IMR-90 (cell line): ENCODE measurements around the gene ACAT2. TPM values are rescaled to one million over a fixed set of nuclear protein-coding genes. Genes with fewer than 3 reads are reported as not detected.

Experiments used
- ATAC-seq: fragments of 200-7000 bp; cut with Tn5 transposase; 2 replicates; pipeline ENCODE4 v1.9.1; 2020; ENCODE audit warnings: low read depth, mild to moderate bottlenecking, moderate library complexity
- BruUV-seq: library from RNA; stranded (reverse); fragments of 400-500 nt; replicated peaks from 2 replicates; lab custom pipeline; 2021; lab: Mats Ljungman, UMichigan
- CTCF ChIA-PET: fragments of 300-600 bp; formaldehyde crosslinking; extraction: SDS; loops from one replicate; lab custom pipeline; 2021; ENCODE audit warnings: antibody characterized with exemption; lab: Yijun Ruan, JAX
- POLR2A ChIA-PET: fragments of 300-600 bp; sonication (Branson Sonifier 250); formaldehyde crosslinking; loops from one replicate; lab custom pipeline; 2022; ENCODE audit warnings: antibody characterized with exemption; ENCODE audit not compliant: unreplicated experiment; lab: Charles Lee
- DNase-seq: peaks from one replicate; pipeline ENCODE4 v3.0.0; 2013
- H2AFZ ChIP-seq: replicated peaks from 2 replicates; pipeline ENCODE3; 2013; ENCODE audit warnings: low read length, mild to moderate bottlenecking; ENCODE audit not compliant: poor library complexity
- H2AK5ac ChIP-seq: 2 replicates; pipeline ENCODE4 v1.6.1; 2013; ENCODE audit warnings: low read depth, low read length, inconsistent platforms
- H2AK9ac ChIP-seq: replicated peaks from 2 replicates; pipeline ENCODE3; 2013; ENCODE audit warnings: mild to moderate bottlenecking, low read depth, low read length, moderate library complexity; ENCODE audit not compliant: poor library complexity
- H2BK120ac ChIP-seq: 2 replicates; pipeline ENCODE4 v1.6.1; 2013; ENCODE audit warnings: low read depth, low read length, inconsistent platforms
- H2BK15ac ChIP-seq: 3 replicates; pipeline ENCODE4 v1.6.1; 2013; ENCODE audit warnings: low read depth, low read length, inconsistent platforms
- H2BK20ac ChIP-seq: 2 replicates; pipeline ENCODE4 v1.6.1; 2013; ENCODE audit warnings: low read depth, mild to moderate bottlenecking, inconsistent platforms, low read length, moderate library complexity
- H2BK5ac ChIP-seq: 2 replicates; pipeline ENCODE4 v1.6.1; 2013; ENCODE audit warnings: mild to moderate bottlenecking, low read depth, low read length, inconsistent platforms; ENCODE audit not compliant: poor library complexity, severe bottlenecking
- H3K14ac ChIP-seq: replicated peaks from 2 replicates; pipeline ENCODE4 v1.6.1; 2013; ENCODE audit warnings: low read depth, low read length, inconsistent platforms
- H3K18ac ChIP-seq: 2 replicates; pipeline ENCODE4 v1.6.1; 2013; ENCODE audit warnings: low read depth, low read length, control low read depth
- H3K23ac ChIP-seq: 2 replicates; pipeline ENCODE4 v1.6.1; 2013; ENCODE audit warnings: low read depth, low read length, inconsistent platforms
- H3K27ac ChIP-seq: 2 replicates; pipeline ENCODE4 v1.5.1; 2013; ENCODE audit warnings: mild to moderate bottlenecking, control low read depth, low read length; ENCODE audit not compliant: insufficient read depth
- H3K27me3 ChIP-seq: 2 replicates; pipeline ENCODE4 v1.6.1; 2013; ENCODE audit warnings: low read length; ENCODE audit not compliant: control insufficient read depth, insufficient read depth
- H3K36me3 ChIP-seq: 2 replicates; pipeline ENCODE4 v1.6.1; 2013; ENCODE audit warnings: low read length, mixed read lengths; ENCODE audit not compliant: control insufficient read depth, insufficient read depth
- H3K4ac ChIP-seq: 2 replicates; pipeline ENCODE4 v1.6.1; 2013; ENCODE audit warnings: low read depth, low read length, inconsistent platforms
- H3K4me1 ChIP-seq: 2 replicates; pipeline ENCODE4 v1.6.1; 2013; ENCODE audit warnings: low read length, mixed read lengths; ENCODE audit not compliant: control insufficient read depth, insufficient read depth
- H3K4me2 ChIP-seq: 2 replicates; pipeline ENCODE4 v1.6.1; 2013; ENCODE audit warnings: low read depth, mild to moderate bottlenecking, control low read depth, low read length, moderate library complexity
- H3K4me3 ChIP-seq: 2 replicates; pipeline ENCODE4 v1.5.1; 2013; ENCODE audit warnings: low read depth, mild to moderate bottlenecking, control low read depth, low read length, moderate library complexity; ENCODE audit not compliant: insufficient read depth
- H3K56ac ChIP-seq: 2 replicates; pipeline ENCODE4 v1.6.1; 2013; ENCODE audit warnings: low read length, inconsistent platforms; ENCODE audit not compliant: insufficient read depth; ENCODE audit errors: extremely low read depth
- H3K79me1 ChIP-seq, 2 experiments: 2 replicates each; pipeline ENCODE4 v1.6.1; 2013; ENCODE audit warnings: low read length in 2 of 2, inconsistent platforms in 1 of 2, low read depth in 1 of 2
- H3K9ac ChIP-seq: 2 replicates; pipeline ENCODE4 v1.6.1; 2013; ENCODE audit warnings: low read depth, low read length, control low read depth
- H3K9me1 ChIP-seq: 2 replicates; pipeline ENCODE4 v1.6.1; 2013; ENCODE audit warnings: low read length, inconsistent platforms; ENCODE audit not compliant: insufficient read depth
- H3K9me3 ChIP-seq: 2 replicates; pipeline ENCODE4 v1.6.1; 2013; ENCODE audit warnings: low read length; ENCODE audit not compliant: control insufficient read depth, insufficient read depth
- H4K20me1 ChIP-seq: 2 replicates; pipeline ENCODE4 v1.6.1; 2013; ENCODE audit warnings: low read length, inconsistent platforms; ENCODE audit not compliant: insufficient read depth
- H4K5ac ChIP-seq: 2 replicates; pipeline ENCODE4 v1.6.1; 2013; ENCODE audit warnings: mild to moderate bottlenecking, low read depth, low read length, control low read depth
- H4K8ac ChIP-seq, 2 experiments: 2 replicates each; pipeline ENCODE4 v1.6.1; 2013; ENCODE audit warnings: low read depth in 2 of 2, low read length in 2 of 2, control low read depth in 1 of 2, inconsistent platforms in 1 of 2
- H4K91ac ChIP-seq: 2 replicates; pipeline ENCODE4 v1.6.1; 2013; ENCODE audit warnings: low read depth, low read length, inconsistent platforms; ENCODE audit not compliant: insufficient read depth
- BHLHE40 ChIP-seq: fragments of 150-350 bp; IDR thresholded peaks from 2 replicates; pipeline ENCODE4 v1.6.1; 2016; ENCODE audit warnings: mild to moderate bottlenecking, low read depth, low read length
- CEBPB ChIP-seq: IDR thresholded peaks from 2 replicates; pipeline ENCODE4 v1.6.1; 2012; ENCODE audit warnings: low read depth, low read length, improper control_type of control experiment
- CHD1 ChIP-seq: IDR thresholded peaks from 2 replicates; pipeline ENCODE4 v1.6.1; 2012; ENCODE audit warnings: low read depth, low read length, improper control_type of control experiment
- FOS ChIP-seq: fragments of 150-350 bp; IDR thresholded peaks from 2 replicates; pipeline ENCODE4 v1.6.1; 2016; ENCODE audit warnings: low read depth, low read length
- MAFK ChIP-seq: IDR thresholded peaks from 2 replicates; pipeline ENCODE4 v1.6.1; 2012; ENCODE audit warnings: low read depth, low read length, improper control_type of control experiment
- MAZ ChIP-seq: IDR thresholded peaks from 2 replicates; pipeline ENCODE4 v1.6.1; 2012; ENCODE audit warnings: low read depth, mild to moderate bottlenecking, low read length, improper control_type of control experiment, moderate library complexity, borderline replicate concordance
- MXI1 ChIP-seq: IDR thresholded peaks from 2 replicates; pipeline ENCODE4 v1.6.1; 2012; ENCODE audit warnings: low read depth, mild to moderate bottlenecking, low read length, moderate library complexity, borderline replicate concordance
- NFE2L2 ChIP-seq: fragments of 150-350 bp; IDR thresholded peaks from 2 replicates; pipeline ENCODE4 v1.6.1; 2016; ENCODE audit warnings: low read depth, mild to moderate bottlenecking, low read length
- POLR2A ChIP-seq: IDR thresholded peaks from 2 replicates; pipeline ENCODE4 v1.6.1; 2012; ENCODE audit warnings: mild to moderate bottlenecking, low read depth, low read length
- RAD21 ChIP-seq: IDR thresholded peaks from 2 replicates; pipeline ENCODE4 v1.6.1; 2012; ENCODE audit warnings: low read length, improper control_type of control experiment
- RCOR1 ChIP-seq: IDR thresholded peaks from 2 replicates; pipeline ENCODE4 v1.6.1; 2012; ENCODE audit warnings: mild to moderate bottlenecking, low read length, improper control_type of control experiment; ENCODE audit not compliant: insufficient replicate concordance
- RFX5 ChIP-seq: IDR thresholded peaks from 2 replicates; pipeline ENCODE4 v1.8.0; 2012; ENCODE audit warnings: low read depth, mild to moderate bottlenecking, low read length, moderate library complexity
- WGBS, 2 experiments: methylation state at CpG; one replicate each; pipeline versions ENCODE4 v1.1.5 to v1.1.7; 2013; ENCODE audit warnings: missing lambda C conversion rate in 2 of 2; ENCODE audit not compliant: insufficient read length in 1 of 2; ENCODE audit errors: extremely low coverage in 2 of 2; 5-methylcytosine and 5-hydroxymethylcytosine counted together
- dilution Hi-C: fragments of 300-500 bp; cut with HindIII; formaldehyde crosslinking; loops from one replicate; pipeline ENCODE4 v1.14.3; 2018; ENCODE audit warnings: low sequenced_read_pairs; ENCODE audit not compliant: unreplicated experiment
- in situ Hi-C: fragments of 300-500 bp; cut with MboI; formaldehyde crosslinking; loops from 3 replicates; pipeline ENCODE4 v1.14.3; 2019; ENCODE audit warnings: low sequenced_read_pairs, inconsistent platforms, mixed read lengths
- intact Hi-C: fragments of 100-400 bp; cut with micrococcal nuclease; formaldehyde crosslinking; loops from 2 replicates; pipeline ENCODE4 v1.10.0; 2022
- polyA plus RNA-seq, 3 experiments: library from polyadenylated mRNA; depleted of rRNA; stranded (reverse); fragments of >200 nt; gene quantifications; 2 replicates each; pipeline ENCODE4 v1.2.3, GENCODE V29; 2012; ENCODE audit warnings: low replicate concordance in 1 of 3
- total RNA-seq: library from RNA; depleted of rRNA; stranded (reverse); fragments of >200 nt; gene quantifications from 2 replicates; pipeline ENCODE4 v1.2.3, GENCODE V29; 2012
- TF ChIP-seq, protein P1 (sequence below): conservative IDR thresholded peaks from 2 replicates; pipeline ENCODE4 v1.5.1; 2012; ENCODE audit warnings: mild to moderate bottlenecking, low read depth, low read length, improper control_type of control experiment
- TF ChIP-seq, protein P2 (sequence below): fragments of 150-350 bp; IDR thresholded peaks from 2 replicates; pipeline ENCODE4 v1.6.1; 2017; ENCODE audit warnings: mild to moderate bottlenecking, antibody characterized with exemption, low read length, low read depth

Gene ACAT2
- total and polyA plus RNA-seq, 2 of the 4 experiments (the other 2 are of a cell fraction), result 30.5 to 45.2 TPM

DNA sequence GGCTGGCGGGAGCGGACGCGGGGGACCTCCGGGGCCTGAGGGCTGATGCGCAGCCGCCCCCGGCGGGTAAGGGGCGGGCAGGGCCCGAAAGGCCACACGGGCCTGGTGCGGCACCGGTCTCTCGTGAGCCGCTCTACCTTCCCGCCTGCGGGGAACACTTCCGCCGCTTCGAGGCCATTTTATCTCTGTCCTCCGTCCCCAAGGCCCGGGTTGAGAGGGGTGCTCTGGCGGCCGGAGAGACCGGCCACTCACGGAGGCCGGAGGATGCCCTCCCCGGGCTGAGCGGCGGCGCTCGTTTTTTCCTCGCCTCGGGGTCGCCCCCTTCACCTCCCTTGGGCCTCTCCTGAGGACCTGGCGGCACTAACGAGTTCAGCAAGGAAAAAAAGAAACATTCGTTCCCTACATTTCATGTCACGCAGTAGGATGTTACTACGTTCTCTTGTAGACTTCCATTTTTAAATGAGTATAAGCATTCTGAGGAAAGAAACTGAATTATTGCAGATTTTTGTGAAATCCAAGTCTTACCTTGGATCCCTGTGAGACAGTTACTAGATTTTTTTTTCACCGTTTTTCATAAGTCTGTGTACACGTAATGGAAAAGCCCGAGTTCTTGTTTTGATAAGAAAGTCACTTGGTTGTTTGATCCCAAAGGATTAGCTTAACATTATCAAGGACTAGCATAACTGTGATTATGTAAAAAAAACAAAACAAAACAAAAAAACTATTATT is 34.0 kb upstream of the ACAT2 start (continued):
- TF ChIP-seq, protein P1, sequence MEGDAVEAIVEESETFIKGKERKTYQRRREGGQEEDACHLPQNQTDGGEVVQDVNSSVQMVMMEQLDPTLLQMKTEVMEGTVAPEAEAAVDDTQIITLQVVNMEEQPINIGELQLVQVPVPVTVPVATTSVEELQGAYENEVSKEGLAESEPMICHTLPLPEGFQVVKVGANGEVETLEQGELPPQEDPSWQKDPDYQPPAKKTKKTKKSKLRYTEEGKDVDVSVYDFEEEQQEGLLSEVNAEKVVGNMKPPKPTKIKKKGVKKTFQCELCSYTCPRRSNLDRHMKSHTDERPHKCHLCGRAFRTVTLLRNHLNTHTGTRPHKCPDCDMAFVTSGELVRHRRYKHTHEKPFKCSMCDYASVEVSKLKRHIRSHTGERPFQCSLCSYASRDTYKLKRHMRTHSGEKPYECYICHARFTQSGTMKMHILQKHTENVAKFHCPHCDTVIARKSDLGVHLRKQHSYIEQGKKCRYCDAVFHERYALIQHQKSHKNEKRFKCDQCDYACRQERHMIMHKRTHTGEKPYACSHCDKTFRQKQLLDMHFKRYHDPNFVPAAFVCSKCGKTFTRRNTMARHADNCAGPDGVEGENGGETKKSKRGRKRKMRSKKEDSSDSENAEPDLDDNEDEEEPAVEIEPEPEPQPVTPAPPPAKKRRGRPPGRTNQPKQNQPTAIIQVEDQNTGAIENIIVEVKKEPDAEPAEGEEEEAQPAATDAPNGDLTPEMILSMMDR, result no peak

DNA sequence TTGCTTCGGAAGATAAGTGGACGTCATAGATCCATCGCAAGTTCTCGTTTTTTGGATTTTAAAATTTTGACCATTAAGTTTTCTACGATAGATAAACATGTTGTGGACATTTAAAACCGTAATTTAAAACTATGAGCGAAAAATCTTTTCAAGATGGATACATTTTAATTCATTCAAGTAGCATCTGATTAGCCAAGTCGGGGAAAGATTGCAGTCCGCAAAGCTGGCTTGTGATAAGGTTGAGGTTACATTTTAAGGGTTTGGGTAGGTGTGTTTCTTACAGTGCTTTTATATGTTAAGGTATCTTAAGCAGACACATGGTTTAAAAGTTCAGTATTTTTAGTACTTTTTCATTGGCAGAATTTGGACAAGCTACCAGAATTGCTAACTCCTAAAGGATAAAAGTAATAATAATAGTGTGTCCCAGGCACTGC is 33.3 kb upstream of the ACAT2 start:
- Histone ChIP-seq H3K4ac (no peak overlapping the region), H3K9me3 (no peaks in the 10 kb centered on the region), H2BK5ac (peak overlapping the region; percentile 91), H3K9ac (peak overlapping the region; percentile 99), H2BK120ac (no peak overlapping the region), H3K36me3 (no peaks in the 10 kb centered on the region; the same call in none of the 2 replicates), H3K56ac (0 out of 2 replicates have a peak overlapping the region, but pooled peaks have one; percentile 42), H4K8ac (no peak overlapping the region), H2BK15ac (no peak overlapping the region), H3K4me2 (peak overlapping the region; percentile 92), H2AK5ac (no peak overlapping the region), H4K5ac (no peak overlapping the region), H3K9me1 (peaks cover 3% of the 10 kb centered on the region), H3K23ac (peak overlapping the region; percentile 72; the same call in 1 of the 2 replicates), H3K14ac (peak overlapping the region; percentile 48), H3K27me3 (no peaks in the 10 kb centered on the region), H2BK20ac (no peak overlapping the region), H2AFZ (no peak overlapping the region), H4K91ac (no peak overlapping the region), H3K79me1 (peaks cover 9 to 36% of the 10 kb centered on the region in 2 experiments), H3K27ac (peak overlapping the region; percentile 37; the same call in 1 of the 2 replicates), H3K4me1 (peaks cover 3% of the 10 kb centered on the region; the same call in 1 of the 2 replicates), H2AK9ac (no peak overlapping the region), H4K20me1 (peaks cover 59% of the 10 kb centered on the region), H3K18ac (no peak overlapping the region), H3K4me3 (peak overlapping the region; percentile 98)
- TF ChIP-seq FOS (no peak), RAD21 (no peak), NFE2L2 (no peak), POLR2A (no peak), CHD1 (no peak), CEBPB (no peak), RCOR1 (no peak), MAZ (no peak), MXI1 (no peak), MAFK (no peak), BHLHE40 (no peak), RFX5 (no peak)
- TF ChIP-seq, protein P2, sequence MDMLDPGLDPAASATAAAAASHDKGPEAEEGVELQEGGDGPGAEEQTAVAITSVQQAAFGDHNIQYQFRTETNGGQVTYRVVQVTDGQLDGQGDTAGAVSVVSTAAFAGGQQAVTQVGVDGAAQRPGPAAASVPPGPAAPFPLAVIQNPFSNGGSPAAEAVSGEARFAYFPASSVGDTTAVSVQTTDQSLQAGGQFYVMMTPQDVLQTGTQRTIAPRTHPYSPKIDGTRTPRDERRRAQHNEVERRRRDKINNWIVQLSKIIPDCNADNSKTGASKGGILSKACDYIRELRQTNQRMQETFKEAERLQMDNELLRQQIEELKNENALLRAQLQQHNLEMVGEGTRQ, result no peak
- dilution Hi-C loops (no loop called here), in situ Hi-C loops (no loop called here), intact Hi-C loops (loop anchor here (1.0 kb wide), 1 partner anchor 36 kb away; no protein-coding TSS in a partner anchor)
- ChIA-PET CTCF (no interaction called here), POLR2A (no interaction called here)
- no TSS peak for BruUV-seq
- ATAC-seq, result no peak
- no CpG with 5 or more reads among the region's 9 CpGs for WGBS, 2 experiments
- no peak for DNase-seq
